ENCODE data around the gene USP7.

DNA sequence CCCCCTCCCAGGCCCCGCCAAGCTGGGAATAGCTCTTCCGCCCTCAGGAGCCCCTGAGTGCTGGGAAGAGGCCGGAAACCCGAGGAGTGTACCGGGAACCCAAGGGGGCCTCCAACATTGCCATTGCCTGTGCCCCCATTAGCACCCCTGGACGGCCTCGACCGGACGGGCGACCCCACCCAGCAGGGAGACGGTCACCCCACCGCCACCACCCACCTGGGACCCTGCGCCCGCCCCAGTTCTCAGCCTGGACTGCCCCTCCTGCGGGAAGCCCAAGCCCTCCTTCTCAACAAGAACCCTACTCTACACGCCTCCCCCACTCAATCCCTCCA, 96.9 kb downstream of the USP7 start:
- TF ChIP-seq, protein P1, sequence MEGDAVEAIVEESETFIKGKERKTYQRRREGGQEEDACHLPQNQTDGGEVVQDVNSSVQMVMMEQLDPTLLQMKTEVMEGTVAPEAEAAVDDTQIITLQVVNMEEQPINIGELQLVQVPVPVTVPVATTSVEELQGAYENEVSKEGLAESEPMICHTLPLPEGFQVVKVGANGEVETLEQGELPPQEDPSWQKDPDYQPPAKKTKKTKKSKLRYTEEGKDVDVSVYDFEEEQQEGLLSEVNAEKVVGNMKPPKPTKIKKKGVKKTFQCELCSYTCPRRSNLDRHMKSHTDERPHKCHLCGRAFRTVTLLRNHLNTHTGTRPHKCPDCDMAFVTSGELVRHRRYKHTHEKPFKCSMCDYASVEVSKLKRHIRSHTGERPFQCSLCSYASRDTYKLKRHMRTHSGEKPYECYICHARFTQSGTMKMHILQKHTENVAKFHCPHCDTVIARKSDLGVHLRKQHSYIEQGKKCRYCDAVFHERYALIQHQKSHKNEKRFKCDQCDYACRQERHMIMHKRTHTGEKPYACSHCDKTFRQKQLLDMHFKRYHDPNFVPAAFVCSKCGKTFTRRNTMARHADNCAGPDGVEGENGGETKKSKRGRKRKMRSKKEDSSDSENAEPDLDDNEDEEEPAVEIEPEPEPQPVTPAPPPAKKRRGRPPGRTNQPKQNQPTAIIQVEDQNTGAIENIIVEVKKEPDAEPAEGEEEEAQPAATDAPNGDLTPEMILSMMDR (IDR thresholded peaks at IDR 0.05) = no peak
- TF ChIP-seq POLR2A (IDR thresholded peaks at IDR 0.05) = no peak
